Adipose tissue (tissue), 3 donors: ENCODE data around the gene ANKRD11. TPM values are rescaled to one million over a fixed set of nuclear protein-coding genes. Genes with fewer than 3 reads are reported as not detected.

Source experiments
- H3K27ac ChIP-seq: one replicate; pipeline ENCODE4 v1.5.1; 2013; ENCODE audit warnings: low read depth, low read length
- WGBS, 3 donors: extraction: QIAGEN DNeasy Blood & Tissue Kit; methylation state at CpG; one replicate each; pipeline ENCODE4 v1.1.7; 2013; 5-methylcytosine and 5-hydroxymethylcytosine counted together
- polyA plus RNA-seq, 3 donors: library from polyadenylated mRNA; stranded (reverse); fragments of 200-250 nt; gene quantifications; one replicate each; pipeline ENCODE4 v1.2.3, GENCODE V29; 2013
- donor health status: healthy with polysubstance abuse.
- donor health status: Bipolar disorder and iron deficiency.
- donor health status: healthy.

ANKRD11 gene
- polyA plus RNA-seq, 3 donors: 24.9 to 53.9 (median 48.4) TPM

- 96 to 98% (median 97%) methylated on average over 28 of the region's 28 CpGs for WGBS, 3 donors
- H3K27ac ChIP-seq: no peak overlapping the region
These were observed 209.2 kb downstream of the ANKRD11 start for GRCh38 chr16:89281189-89281577.

DNA sequence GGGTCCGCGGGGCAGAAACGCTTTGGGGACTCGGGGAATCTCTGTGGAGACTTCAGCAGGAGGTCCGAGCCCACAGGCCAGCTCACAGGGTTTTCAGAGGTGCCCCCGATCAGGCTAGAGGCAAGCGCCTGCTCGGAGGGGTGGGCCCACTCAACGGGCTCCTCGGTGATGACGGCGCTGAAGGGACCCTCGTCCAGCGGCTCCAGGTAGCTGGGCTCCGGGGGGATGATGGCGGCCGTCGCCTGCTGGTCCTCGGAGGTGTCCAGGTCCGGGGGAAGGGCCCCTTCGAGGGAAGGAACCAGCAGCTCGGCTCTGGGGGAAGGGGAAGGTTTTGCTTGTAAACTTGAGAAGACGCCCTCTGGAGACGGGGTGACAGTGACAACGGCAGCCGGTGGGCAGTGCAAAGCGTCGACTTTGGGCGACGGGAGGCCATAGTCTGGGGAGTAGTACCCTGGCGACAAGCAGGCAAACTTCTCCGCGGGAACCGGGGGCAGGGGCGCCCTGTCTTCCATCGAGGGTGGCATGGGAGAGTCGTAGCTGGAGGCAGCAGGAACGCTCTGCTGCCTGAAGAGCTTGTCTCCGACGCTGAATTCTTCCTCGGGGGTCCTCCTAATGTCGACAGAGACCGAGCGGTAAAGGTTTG, 209.7 kb downstream of the ANKRD11 start:
- no peak overlapping the region for H3K27ac ChIP-seq
- 95 to 97% (median 96%) methylated on average over 44 of the region's 44 CpGs for WGBS, 3 donors

DNA sequence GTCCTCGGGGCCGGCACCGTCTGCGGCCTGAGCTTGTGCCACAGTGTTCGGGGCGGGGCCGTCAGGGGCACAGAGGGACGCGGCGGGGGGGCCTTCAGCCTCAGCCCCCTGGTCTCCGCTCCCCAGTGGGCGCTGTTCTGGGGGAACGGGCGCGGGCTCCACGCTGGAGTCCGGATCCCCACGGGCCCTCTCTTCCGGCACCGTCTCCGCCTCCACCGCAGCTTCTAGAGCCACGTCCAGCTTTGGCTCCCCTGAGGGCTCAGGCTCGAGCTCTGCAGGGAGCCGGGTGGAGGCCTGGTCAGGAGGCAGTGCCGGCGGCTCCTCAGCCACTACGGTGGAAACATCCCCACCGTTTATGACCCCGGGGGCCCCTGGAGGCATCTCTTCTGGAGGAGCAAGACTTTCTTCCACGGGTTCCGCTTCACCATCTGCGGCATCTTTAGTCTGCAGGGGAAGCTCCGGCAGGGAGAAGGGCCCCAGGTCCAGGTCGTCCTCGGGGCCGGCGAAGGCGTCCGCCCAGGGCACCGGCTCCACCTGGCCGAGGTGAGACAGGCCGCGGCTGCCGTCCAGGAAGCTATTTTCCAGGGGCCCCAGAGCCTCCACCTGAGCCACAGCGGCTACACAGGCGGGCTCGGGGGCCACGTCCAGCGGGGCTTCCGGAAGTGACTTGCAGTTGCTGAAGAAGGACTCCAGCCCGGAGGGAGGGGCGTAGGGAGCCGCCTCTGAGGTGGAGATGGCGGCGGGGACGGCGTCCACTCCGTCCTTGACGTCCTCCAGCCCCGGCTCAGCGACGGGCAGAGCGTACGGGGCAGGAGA, 210.5 kb downstream of the ANKRD11 start:
- no peak overlapping the region for H3K27ac ChIP-seq
- WGBS, 3 donors: 95 to 96% (median 95%) methylated on average over 59 to 65 of the region's 65 CpGs

DNA sequence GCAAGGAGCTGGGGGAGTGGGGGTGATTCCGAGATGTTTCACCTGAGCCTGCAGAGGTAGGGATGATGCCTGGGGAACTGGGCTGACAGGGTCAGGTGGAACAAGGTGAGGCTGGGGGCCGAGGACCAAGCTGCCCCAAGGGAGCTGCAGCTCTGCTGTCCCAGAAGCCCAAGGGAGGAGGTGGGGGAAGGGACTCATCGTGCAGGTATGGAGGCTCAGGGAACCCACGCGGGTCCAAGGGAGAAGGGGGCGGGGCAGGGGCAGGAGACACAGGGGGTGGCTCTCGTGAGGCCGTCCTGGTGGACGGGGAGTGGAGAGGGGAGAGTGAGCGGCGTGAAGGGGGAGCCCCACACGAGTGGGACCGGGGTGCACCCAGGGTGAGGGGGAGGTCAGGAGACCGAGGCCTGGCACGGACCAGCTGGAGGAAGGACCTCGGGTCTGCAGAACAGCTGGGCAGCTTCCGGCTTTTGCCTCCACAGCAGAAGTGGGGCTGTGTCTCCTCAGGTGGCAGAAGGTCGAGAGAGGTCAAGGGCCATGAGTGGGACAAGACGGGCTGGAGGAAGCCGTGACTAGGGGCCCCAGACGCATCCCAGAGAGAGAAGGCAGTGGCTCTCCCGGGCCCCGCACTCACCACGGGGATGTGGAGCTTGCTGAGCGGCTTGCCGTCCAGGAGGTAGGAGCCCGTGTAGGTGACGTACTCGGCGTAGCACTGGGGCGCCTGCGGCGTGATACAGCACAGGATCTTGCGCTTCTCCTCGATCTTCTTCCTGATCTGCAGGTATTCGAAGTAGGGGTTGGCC, 211.7 kb downstream of the ANKRD11 start:
- H3K27ac ChIP-seq: no peak overlapping the region
- WGBS, 3 donors: 90 to 94% (median 93%) methylated on average over 35 to 36 of the region's 36 CpGs

- WGBS, 3 donors: 86 to 91% (median 87%) methylated on average over 33 of the region's 33 CpGs
- no peak overlapping the region for H3K27ac ChIP-seq
These were observed 212.6 kb downstream of the ANKRD11 start for GRCh38 chr16:89277641-89278341.

GRCh38 chr16:89277049-89277448, 213.3 kb downstream of the ANKRD11 start:
- H3K27ac ChIP-seq: no peak overlapping the region
- 84 to 91% (median 86%) methylated on average over 9 of the region's 9 CpGs for WGBS, 3 donors

- 92 to 93% (median 93%) methylated on average over 39 of the region's 39 CpGs for WGBS, 3 donors
These were observed 214.3 kb downstream of the ANKRD11 start for GRCh38 chr16:89275837-89276720.

GRCh38 chr16:89275284-89275584, 215.1 kb downstream of the ANKRD11 start:
- 91 to 96% (median 92%) methylated on average over 11 of the region's 11 CpGs for WGBS, 3 donors
- H3K27ac ChIP-seq: no peak overlapping the region

More at GRCh38 chr16:89275837-89276720, 214.3 kb downstream of the ANKRD11 start:
- H3K27ac ChIP-seq: no peak overlapping the region

GRCh38 chr16:89274561-89275283, 215.6 kb downstream of the ANKRD11 start:
- H3K27ac ChIP-seq: no peak overlapping the region
- WGBS, 3 donors: 90 to 95% (median 92%) methylated on average over 30 of the region's 30 CpGs

- H3K27ac ChIP-seq: no peak overlapping the region
- WGBS, 3 donors: 89 to 92% (median 92%) methylated on average over 19 of the region's 19 CpGs
These were observed 216.5 kb downstream of the ANKRD11 start for GRCh38 chr16:89273741-89274472.

DNA sequence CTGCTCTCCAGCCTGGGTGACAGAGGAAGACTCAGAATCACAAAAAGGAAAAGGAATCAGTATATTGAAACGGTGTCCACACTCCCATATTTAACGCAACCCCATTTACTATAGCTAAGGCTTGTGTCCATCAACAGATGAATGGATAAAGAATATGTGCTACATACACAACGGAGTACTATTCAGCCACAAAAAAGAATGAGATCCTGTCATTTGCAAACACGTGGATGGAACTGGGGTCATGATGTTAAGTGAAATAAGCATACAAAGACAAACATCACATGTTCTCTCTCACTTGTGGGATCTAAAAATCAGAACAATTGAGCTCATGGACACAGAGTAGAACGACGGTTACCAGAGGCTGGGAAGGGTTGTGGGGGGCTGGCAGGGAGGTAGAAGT, 217.7 kb downstream of the ANKRD11 start:
- H3K27ac ChIP-seq: no peak overlapping the region
- 96 to 98% (median 98%) methylated on average over 6 of the region's 6 CpGs for WGBS, 3 donors

- 96 to 97% (median 97%) methylated on average over 32 of the region's 32 CpGs for WGBS, 3 donors
- H3K27ac ChIP-seq: no peak overlapping the region
These were observed 219.6 kb downstream of the ANKRD11 start for GRCh38 chr16:89270666-89271345.

- no peak overlapping the region for H3K27ac ChIP-seq
- WGBS, 3 donors: 92 to 93% (median 93%) methylated on average over 27 of the region's 27 CpGs
These were observed 220.3 kb downstream of the ANKRD11 start for GRCh38 chr16:89269805-89270665.

GRCh38 chr16:89268987-89269735, 221.2 kb downstream of the ANKRD11 start:
- no peak overlapping the region for H3K27ac ChIP-seq
- WGBS, 3 donors: 69 to 85% (median 72%) methylated on average over 14 of the region's 14 CpGs
